ENCODE measurements around the gene ABHD4. TPM values are rescaled to one million over a fixed set of nuclear protein-coding genes. Genes with fewer than 3 reads are reported as not detected.
"Not testable (repeated sequence)": the region's sequence is repeated elsewhere in the genome, so short reads cannot be mapped to it uniquely, and the experiment has no call there.

ABHD4 gene
- total and polyA plus RNA-seq, 11 donors: 10.4 to 35.5 (median 24.3) TPM

GRCh38 chr14:22634233-22634900 lies 36.3 kb downstream of the ABHD4 start:
- Histone ChIP-seq H3K36me3 (no peaks in the 10 kb centered on the region), H3K4me1 (no peaks in the 10 kb centered on the region), H3K4me3 (no peak overlapping the region), H3K27ac (no peak overlapping the region), H3K9me3 (no peaks in the 10 kb centered on the region), H3K27me3 (peaks cover 0 to 4% (median 0%) of the 10 kb centered on the region in 9 donors)
- intact Hi-C loops (cut with DNase I): no loop called here
- TF ChIP-seq CTCF (IDR thresholded peaks at IDR 0.05): no peak
- TF ChIP-seq POLR2A (IDR thresholded peaks at IDR 0.05): no peak
- ATAC-seq: no peak
- no peak for DNase-seq
- 79 to 84% (median 82%) methylated on average over 8 of the region's 8 CpGs for WGBS, 4 donors

GRCh38 chr14:22635980-22636379 lies 37.9 kb downstream of the ABHD4 start:
- DNase-seq; H3K36me3 ChIP-seq; intact Hi-C loops (cut with DNase I); H3K27ac ChIP-seq; H3K9me3 ChIP-seq; ATAC-seq; H3K4me1 ChIP-seq; H3K27me3 ChIP-seq; H3K4me3 ChIP-seq: not testable (repeated sequence)
- WGBS, 4 donors: 0 to 81% (median 63%) methylated on average over 1 of the region's 1 CpG

- no peak for ATAC-seq
- Histone ChIP-seq H3K4me3 (no peak overlapping the region), H3K4me1 (no peaks in the 10 kb centered on the region), H3K36me3 (no peaks in the 10 kb centered on the region), H3K27me3 (no peaks in the 10 kb centered on the region), H3K9me3 (no peaks in the 10 kb centered on the region), H3K27ac (no peak overlapping the region)
- DNase-seq: no peak
- no peak for TF ChIP-seq CTCF (IDR thresholded peaks at IDR 0.05)
- no peak for TF ChIP-seq POLR2A (IDR thresholded peaks at IDR 0.05)
- intact Hi-C loops (cut with DNase I): loop anchor here in 1 of 10 donors (5.0 kb wide), 1 partner anchor 248 kb away; no protein-coding TSS in a partner anchor
Measured at GRCh38 chr14:22640192-22640591, 42.1 kb downstream of the ABHD4 start.

GRCh38 chr14:22641846-22642245 lies 43.7 kb downstream of the ABHD4 start:
- Histone ChIP-seq H3K27me3 (no peaks in the 10 kb centered on the region), H3K9me3 (no peaks in the 10 kb centered on the region), H3K4me1 (peaks cover 0 to 7% (median 0%) of the 10 kb centered on the region in 12 donors), H3K27ac (no peak overlapping the region), H3K36me3 (no peaks in the 10 kb centered on the region), H3K4me3 (no peak overlapping the region)
- DNase-seq: no peak
- ATAC-seq: no peak
- 40 to 58% (median 53%) methylated on average over 3 of the region's 3 CpGs for WGBS, 4 donors
- TF ChIP-seq POLR2A (IDR thresholded peaks at IDR 0.05): no peak
- TF ChIP-seq CTCF (IDR thresholded peaks at IDR 0.05): no peak
- intact Hi-C loops (cut with DNase I): loop anchor here in 1 of 10 donors (5.0 kb wide), 1 partner anchor 250 kb away; no protein-coding TSS in a partner anchor

GRCh38 chr14:22644305-22644635 lies 46.2 kb downstream of the ABHD4 start, which contains the start of gene OR6J1:
TSS of gene OR6J1 (minus strand) at chr14:22644352. CDS start at chr14:22634811, 9,541 bp downstream.
- no peak within 1 kb of the TSS for H3K27ac ChIP-seq
- H3K4me3 ChIP-seq: no peak within 1 kb of the TSS
- ATAC-seq: no peak
- H3K36me3 ChIP-seq: no peaks in the 10 kb centered on the region
- H3K9me3 ChIP-seq: no peaks in the 10 kb centered on the region
- H3K4me1 ChIP-seq: peaks cover 0 to 8% (median 0%) of the 10 kb centered on the region in 12 donors
- TF ChIP-seq CTCF (IDR thresholded peaks at IDR 0.05) (no peak), POLR2A (IDR thresholded peaks at IDR 0.05) (no peak)
- no peaks in the 10 kb centered on the region for H3K27me3 ChIP-seq
- intact Hi-C loops (cut with DNase I): loop anchor here in 1 of 10 donors (5.0 kb wide), 1 partner anchor 252 kb away; no protein-coding TSS in a partner anchor
- DNase-seq: no peak
- WGBS, 4 donors: 54 to 79% (median 68%) methylated on average over 1 of the region's 1 CpG
